ENCODE data around the gene PFKFB1.
"Not testable (repeated sequence)": the region's sequence is repeated elsewhere in the genome, so short reads cannot be mapped to it uniquely, and the experiment has no call there.

PFKFB1 gene

DNA sequence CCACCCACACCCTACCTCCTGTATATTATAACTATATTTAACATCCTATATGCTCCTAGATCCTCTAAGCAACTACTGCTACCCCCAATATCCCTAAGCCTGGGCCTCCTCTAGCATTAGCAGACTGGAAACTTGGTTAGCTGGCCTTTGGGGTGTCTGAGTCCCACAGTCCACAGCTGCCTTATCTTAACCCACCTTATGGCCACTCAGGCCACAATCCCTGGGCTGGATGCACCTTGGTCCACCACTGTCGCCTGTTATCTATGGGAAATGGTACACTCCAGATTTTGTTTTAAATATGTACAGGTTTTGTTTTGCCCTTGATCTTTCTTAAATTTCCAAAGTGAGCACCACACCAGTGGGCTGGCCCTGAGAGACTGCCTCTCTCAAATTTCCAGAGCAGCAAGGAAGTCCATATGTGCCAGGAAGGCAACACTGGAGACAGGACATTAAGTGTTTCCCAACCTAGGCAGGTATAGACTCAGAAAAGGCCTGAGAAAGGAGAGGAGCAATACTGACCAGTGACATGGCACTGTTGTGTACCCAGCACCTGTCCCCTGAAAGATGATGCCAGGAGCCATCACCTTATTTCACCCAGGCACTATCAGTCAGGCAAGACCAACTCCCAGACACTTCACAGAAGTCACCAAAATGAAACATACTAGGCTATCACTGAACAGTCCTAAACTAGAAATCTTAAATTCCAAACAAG lies 921 bp downstream of the PFKFB1 start:
- DNase-seq = no peak

DNA sequence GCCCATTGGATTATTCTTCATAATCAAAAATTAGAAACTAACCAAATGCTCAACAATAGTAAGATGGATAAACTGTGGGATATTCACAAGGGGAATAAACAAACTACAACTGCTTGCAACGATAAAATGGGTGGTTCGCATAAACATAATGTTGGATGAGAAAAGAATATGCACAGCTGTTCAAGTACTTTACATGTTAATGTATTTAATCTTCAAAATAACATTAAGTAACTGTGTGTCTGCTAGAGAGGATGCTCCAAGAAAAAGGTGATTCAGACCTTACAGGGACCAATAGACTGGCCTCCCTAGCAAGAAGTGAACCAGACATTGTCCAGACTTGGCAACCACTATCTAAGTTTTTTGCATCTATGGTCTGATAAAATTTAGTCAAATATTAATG lies 2.3 kb downstream of the PFKFB1 start:
- no peak for DNase-seq

GRCh38 chrX:54983306-54983705 lies 10.7 kb downstream of the PFKFB1 start:
- DNase-seq = not testable (repeated sequence)

- DNase-seq = no peak
These were observed 13.7 kb downstream of the PFKFB1 start for GRCh38 chrX:54980334-54980733.

- no peak for DNase-seq
These were observed 14.6 kb downstream of the PFKFB1 start for GRCh38 chrX:54979432-54979831.

- no peak for DNase-seq
These were observed 15.5 kb downstream of the PFKFB1 start for GRCh38 chrX:54978448-54978847.

- DNase-seq = no peak
These were observed 16.6 kb downstream of the PFKFB1 start for GRCh38 chrX:54977387-54977786.

GRCh38 chrX:54964766-54965497 lies 29.1 kb downstream of the PFKFB1 start:
- no peak for DNase-seq

GRCh38 chrX:54961750-54962149 lies 32.2 kb downstream of the PFKFB1 start:
- no peak for DNase-seq

- DNase-seq = no peak
These were observed 43.1 kb downstream of the PFKFB1 start for GRCh38 chrX:54950730-54951375.

GRCh38 chrX:54945224-54945623 lies 48.8 kb downstream of the PFKFB1 start:
- no peak for DNase-seq

GRCh38 chrX:54944816-54945215 lies 49.2 kb downstream of the PFKFB1 start:
- DNase-seq = no peak

GRCh38 chrX:54937416-54937815 lies 56.6 kb downstream of the PFKFB1 start:
- no peak for DNase-seq

DNA sequence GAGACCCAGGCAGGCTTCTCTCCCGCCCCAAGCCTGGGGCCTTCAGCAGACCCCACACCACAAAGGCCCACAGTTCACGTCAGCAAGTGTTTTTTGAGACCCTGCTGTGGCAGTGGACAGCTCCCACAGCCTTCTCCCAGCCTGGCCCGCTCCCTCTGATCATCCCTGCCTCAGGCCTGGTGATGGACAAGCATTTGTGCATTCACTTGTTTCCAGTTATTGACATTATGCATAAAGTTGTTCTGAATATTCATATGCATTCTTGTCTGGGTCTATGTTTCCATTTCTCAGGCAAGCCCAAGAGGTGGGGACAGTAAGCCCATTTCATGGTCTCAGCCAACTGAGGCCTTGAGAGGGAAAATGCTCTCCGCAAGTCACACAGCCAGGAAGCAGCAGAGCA lies 58.7 kb downstream of the PFKFB1 start:
- no peak for DNase-seq

- no peak for DNase-seq
These were observed 59.1 kb downstream of the PFKFB1 start for GRCh38 chrX:54934890-54935289.

DNA sequence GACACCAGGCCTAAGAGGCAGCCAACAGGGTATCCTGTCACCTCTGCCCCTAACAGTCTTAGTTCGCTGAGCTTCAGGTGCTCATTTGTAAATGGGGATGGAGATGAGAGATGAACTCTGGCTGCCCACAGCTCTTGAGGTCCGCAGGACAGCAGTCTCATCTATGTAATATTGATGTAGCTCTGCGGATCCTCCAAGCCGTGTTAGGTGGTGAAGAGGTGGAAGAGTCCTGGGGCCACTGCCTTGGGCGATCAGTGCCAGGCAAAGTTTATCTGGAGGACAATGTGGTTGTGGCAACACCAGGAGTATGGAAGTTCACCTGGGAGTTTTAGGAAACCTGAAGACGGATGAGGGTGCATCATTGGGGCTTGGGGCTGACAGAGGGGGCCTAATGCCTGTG lies 59.9 kb downstream of the PFKFB1 start:
- no peak for DNase-seq

- DNase-seq = no peak
These were observed 60.7 kb downstream of the PFKFB1 start for GRCh38 chrX:54933150-54933826.

GRCh38 chrX:54931107-54931506 lies 62.9 kb downstream of the PFKFB1 start:
- no peak for DNase-seq

DNA sequence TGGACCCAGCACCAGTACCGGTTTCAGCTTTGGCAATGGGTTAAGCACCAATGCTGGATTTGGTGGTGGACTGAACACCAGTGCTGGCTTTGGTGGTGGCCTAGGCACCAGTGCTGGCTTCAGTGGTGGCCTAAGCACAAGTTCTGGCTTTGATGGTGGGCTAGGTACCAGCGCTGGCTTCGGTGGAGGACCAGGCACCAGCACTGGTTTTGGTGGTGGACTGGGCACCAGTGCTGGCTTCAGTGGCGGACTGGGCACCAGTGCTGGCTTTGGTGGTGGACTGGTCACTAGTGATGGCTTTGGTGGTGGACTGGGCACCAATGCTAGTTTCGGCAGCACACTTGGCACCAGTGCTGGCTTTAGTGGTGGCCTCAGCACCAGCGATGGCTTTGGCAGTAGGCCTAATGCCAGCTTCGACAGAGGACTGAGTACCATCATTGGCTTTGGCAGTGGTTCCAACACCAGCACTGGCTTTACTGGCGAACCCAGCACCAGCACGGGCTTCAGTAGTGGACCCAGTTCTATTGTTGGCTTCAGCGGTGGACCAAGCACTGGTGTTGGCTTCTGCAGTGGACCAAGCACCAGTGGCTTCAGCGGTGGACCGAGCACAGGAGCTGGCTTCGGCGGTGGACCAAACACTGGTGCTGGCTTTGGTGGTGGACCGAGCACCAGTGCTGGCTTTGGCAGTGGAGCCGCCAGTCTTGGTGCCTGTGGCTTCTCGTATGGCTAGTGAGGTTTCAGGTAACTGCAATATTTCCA lies 63.5 kb downstream of the PFKFB1 start:
- no peak for DNase-seq

- no peak for DNase-seq
These were observed 65.1 kb downstream of the PFKFB1 start for GRCh38 chrX:54928876-54929275.

DNA sequence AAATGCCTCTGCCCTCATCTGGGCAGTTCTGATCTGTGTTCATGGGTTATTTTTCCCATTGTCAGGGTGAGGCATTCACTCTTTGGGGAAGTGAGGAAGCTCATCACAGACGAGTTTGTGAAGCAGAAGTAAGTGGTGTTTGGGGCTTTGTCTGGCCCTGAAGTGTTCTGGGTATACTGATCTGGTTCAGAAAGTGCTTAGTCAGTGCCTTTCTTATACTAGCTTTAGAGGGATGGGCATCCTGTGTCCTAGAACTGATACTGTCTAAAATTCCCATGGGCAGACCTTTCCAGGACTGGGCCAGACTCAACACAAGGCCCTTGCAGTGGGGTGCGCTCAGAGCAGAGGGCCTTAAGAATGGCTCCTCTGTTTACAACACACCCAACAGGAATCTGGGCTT lies 67.0 kb downstream of the PFKFB1 start:
- no peak for DNase-seq

- no peak for DNase-seq
These were observed 70.6 kb downstream of the PFKFB1 start for GRCh38 chrX:54923376-54923775.

DNA sequence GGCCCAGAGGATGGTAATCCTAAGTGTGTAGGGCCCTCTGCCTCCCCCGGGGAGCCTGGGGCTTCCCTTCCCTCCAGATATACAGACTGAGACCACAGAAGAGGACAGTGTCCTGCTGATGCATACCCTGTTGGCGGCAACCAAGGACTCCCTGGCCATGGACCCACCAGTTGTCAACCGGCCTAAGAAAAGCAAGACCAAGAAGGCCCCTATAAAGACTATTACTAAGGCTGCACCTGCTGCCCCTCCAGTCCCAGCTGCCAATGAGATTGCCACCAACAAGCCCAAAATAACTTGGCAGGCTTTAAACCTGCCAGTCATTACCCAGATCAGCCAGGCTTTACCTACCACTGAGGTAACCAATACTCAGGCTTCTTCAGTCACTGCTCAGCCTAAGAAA lies 71.4 kb downstream of the PFKFB1 start:
- DNase-seq = no peak

All from activated CD4-positive, alpha-beta T cell treated with anti-CD3 and anti-CD28 coated beads for 48 hours (primary cell).